Measurements from ENCODE around the gene ZIC5. TPM values are rescaled to one million over a fixed set of nuclear protein-coding genes. Genes with fewer than 3 reads are reported as not detected.
A peak's percentile ranks its signal among the peaks of the same experiment; 100 is the strongest.

Gene ZIC5
- total and polyA plus RNA-seq, 9 of the 15 experiments (the other 6 are each of a cell fraction or from before 2014, with no cell fraction given) = 0.57 to 2.0 (median 1.1) TPM

DNA sequence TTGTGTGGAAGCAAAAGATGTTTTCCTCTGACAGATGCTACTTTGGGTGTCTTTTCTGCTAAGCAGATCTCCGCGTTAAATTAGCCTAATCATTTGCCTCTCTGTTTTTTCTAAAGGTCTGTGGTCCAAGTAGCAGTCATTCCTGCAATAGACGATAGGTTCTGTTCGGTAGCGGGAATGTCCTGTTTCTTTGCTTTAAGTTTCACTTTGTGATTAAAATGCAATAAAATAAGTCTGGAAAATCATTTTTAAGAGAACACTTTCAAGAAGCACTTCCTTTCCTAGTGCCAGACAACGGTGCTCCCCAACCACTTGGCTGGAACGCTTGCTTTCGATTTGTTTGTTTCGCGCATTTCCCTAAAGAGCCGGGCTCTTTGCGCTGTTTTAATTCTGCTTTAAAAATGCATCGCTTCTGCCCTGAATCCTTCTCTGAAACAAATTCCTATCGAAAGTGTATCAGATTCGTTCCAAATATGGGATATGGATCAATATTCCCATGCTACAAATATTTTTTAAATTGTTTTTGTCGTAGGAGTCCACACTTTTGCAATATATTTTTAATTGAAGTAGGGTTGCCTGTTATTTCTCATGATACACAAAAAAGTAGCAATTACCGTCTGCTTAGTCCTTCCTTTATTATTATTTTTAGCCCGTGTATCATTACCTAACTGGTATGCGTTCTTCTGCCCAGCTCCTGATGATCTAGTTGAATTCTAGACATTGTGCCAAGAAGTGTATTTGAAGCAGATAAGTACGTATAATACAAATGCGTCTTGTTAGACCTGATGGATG lies 24.2 kb upstream of the ZIC5 start:
- H3K27me3 ChIP-seq (ENCODE audit: control insufficient read depth in 2 of 2, insufficient read depth in 2 of 2, low read length in 2 of 2) = peaks cover 8 to 10% of the 10 kb centered on the region in 2 experiments; a peak in 4 of 5 replicates
- WGBS (ENCODE audit: insufficient coverage, low coverage, missing lambda C conversion rate) = 27% methylated on average over 16 of the region's 21 CpGs

More for the DNA sequence above, 24.2 kb upstream of the ZIC5 start:
- Histone ChIP-seq H3K36me3 (ENCODE audit: control insufficient read depth, insufficient read depth, low read length) (no peaks in the 10 kb centered on the region), H4K20me1 (replicated peaks; ENCODE audit: control insufficient read depth, insufficient read depth, low read length) (no peaks in the 10 kb centered on the region), H3K9me1 (ENCODE audit: control insufficient read depth, insufficient read depth, low read length) (no peaks in the 10 kb centered on the region), H3K9ac (ENCODE audit: insufficient read depth in 1 of 2, low read depth in 2 of 2, low read length in 2 of 2) (no peak overlapping the region), H2AFZ (ENCODE audit: low read depth, low read length) (no peak overlapping the region), H3K9me3 (replicated peaks; ENCODE audit: control insufficient read depth, insufficient read depth, low read depth, low read length) (no peaks in the 10 kb centered on the region), H3K27ac (ENCODE audit: extremely low read depth, low read depth, low read length) (no peak overlapping the region), H3K4me1 (replicated peaks in 1 of 2; ENCODE audit: control insufficient read depth in 2 of 2, insufficient read depth in 2 of 2, low read length in 2 of 2) (peaks cover 0 to 9% of the 10 kb centered on the region in 2 experiments; a peak in 2 of 5 replicates), H3K79me2 (ENCODE audit: control insufficient read depth, insufficient read depth, low read length) (no peaks in the 10 kb centered on the region), H3K4me3 (no peak overlapping the region), H3K4me2 (ENCODE audit: insufficient read depth, low read length) (no peak overlapping the region)
- TF ChIP-seq, protein P1, sequence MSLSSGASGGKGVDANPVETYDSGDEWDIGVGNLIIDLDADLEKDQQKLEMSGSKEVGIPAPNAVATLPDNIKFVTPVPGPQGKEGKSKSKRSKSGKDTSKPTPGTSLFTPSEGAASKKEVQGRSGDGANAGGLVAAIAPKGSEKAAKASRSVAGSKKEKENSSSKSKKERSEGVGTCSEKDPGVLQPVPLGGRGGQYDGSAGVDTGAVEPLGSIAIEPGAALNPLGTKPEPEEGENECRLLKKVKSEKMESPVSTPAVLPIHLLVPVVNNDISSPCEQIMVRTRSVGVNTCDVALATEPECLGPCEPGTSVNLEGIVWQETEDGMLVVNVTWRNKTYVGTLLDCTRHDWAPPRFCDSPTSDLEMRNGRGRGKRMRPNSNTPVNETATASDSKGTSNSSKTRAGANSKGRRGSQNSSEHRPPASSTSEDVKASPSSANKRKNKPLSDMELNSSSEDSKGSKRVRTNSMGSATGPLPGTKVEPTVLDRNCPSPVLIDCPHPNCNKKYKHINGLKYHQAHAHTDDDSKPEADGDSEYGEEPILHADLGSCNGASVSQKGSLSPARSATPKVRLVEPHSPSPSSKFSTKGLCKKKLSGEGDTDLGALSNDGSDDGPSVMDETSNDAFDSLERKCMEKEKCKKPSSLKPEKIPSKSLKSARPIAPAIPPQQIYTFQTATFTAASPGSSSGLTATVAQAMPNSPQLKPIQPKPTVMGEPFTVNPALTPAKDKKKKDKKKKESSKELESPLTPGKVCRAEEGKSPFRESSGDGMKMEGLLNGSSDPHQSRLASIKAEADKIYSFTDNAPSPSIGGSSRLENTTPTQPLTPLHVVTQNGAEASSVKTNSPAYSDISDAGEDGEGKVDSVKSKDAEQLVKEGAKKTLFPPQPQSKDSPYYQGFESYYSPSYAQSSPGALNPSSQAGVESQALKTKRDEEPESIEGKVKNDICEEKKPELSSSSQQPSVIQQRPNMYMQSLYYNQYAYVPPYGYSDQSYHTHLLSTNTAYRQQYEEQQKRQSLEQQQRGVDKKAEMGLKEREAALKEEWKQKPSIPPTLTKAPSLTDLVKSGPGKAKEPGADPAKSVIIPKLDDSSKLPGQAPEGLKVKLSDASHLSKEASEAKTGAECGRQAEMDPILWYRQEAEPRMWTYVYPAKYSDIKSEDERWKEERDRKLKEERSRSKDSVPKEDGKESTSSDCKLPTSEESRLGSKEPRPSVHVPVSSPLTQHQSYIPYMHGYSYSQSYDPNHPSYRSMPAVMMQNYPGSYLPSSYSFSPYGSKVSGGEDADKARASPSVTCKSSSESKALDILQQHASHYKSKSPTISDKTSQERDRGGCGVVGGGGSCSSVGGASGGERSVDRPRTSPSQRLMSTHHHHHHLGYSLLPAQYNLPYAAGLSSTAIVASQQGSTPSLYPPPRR (CRISPR knock-in tag; IDR thresholded peaks at IDR 0.05; ENCODE audit: borderline replicate concordance) = no peak
- TF ChIP-seq BMI1 (IDR thresholded peaks at IDR 0.05; ENCODE audit: low read length) (peak; percentile 1), SRF (CRISPR knock-in tag; IDR thresholded peaks at IDR 0.05) (no peak), CBX8 (IDR thresholded peaks at IDR 0.05; ENCODE audit: borderline replicate concordance, extremely low read depth, low read depth, low read length, poor library complexity, severe bottlenecking) (peak; percentile 100), CBX2 (IDR thresholded peaks at IDR 0.05; ENCODE audit: insufficient read depth, low read length, poor library complexity, severe bottlenecking) (peak; percentile 98), ZNF282 (CRISPR knock-in tag; IDR thresholded peaks at IDR 0.05) (no peak), HOXB6 (CRISPR knock-in tag; IDR thresholded peaks at IDR 0.05; ENCODE audit: borderline replicate concordance) (no peak), ZFP36 (IDR thresholded peaks at IDR 0.05; ENCODE audit: low read depth, low read length, partially characterized antibody) (peak; percentile 49)
- TF ChIP-seq, protein P2, sequence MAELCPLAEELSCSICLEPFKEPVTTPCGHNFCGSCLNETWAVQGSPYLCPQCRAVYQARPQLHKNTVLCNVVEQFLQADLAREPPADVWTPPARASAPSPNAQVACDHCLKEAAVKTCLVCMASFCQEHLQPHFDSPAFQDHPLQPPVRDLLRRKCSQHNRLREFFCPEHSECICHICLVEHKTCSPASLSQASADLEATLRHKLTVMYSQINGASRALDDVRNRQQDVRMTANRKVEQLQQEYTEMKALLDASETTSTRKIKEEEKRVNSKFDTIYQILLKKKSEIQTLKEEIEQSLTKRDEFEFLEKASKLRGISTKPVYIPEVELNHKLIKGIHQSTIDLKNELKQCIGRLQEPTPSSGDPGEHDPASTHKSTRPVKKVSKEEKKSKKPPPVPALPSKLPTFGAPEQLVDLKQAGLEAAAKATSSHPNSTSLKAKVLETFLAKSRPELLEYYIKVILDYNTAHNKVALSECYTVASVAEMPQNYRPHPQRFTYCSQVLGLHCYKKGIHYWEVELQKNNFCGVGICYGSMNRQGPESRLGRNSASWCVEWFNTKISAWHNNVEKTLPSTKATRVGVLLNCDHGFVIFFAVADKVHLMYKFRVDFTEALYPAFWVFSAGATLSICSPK (IDR thresholded peaks at IDR 0.05; ENCODE audit: borderline replicate concordance) = no peak
- TF ChIP-seq, protein P3, sequence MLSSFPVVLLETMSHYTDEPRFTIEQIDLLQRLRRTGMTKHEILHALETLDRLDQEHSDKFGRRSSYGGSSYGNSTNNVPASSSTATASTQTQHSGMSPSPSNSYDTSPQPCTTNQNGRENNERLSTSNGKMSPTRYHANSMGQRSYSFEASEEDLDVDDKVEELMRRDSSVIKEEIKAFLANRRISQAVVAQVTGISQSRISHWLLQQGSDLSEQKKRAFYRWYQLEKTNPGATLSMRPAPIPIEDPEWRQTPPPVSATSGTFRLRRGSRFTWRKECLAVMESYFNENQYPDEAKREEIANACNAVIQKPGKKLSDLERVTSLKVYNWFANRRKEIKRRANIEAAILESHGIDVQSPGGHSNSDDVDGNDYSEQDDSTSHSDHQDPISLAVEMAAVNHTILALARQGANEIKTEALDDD (IDR thresholded peaks at IDR 0.05) = no peak
- TF ChIP-seq, protein P4, sequence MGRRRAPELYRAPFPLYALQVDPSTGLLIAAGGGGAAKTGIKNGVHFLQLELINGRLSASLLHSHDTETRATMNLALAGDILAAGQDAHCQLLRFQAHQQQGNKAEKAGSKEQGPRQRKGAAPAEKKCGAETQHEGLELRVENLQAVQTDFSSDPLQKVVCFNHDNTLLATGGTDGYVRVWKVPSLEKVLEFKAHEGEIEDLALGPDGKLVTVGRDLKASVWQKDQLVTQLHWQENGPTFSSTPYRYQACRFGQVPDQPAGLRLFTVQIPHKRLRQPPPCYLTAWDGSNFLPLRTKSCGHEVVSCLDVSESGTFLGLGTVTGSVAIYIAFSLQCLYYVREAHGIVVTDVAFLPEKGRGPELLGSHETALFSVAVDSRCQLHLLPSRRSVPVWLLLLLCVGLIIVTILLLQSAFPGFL (CRISPR knock-in tag; IDR thresholded peaks at IDR 0.05) = no peak
- FAIRE-seq = peak; percentile 44
- no peak for ATAC-seq
- intact Hi-C loops (cut with micrococcal nuclease) (no loop called here), in situ Hi-C loops (cut with MboI) (no loop called here)
- BruUV-seq (replicated peaks) = no TSS peak
- CTCF ChIA-PET (ENCODE audit: low intra/inter-chr PET ratio) = no interaction called here
- DNase-seq (ENCODE audit: extremely low read depth in 1 of 4, low spot score in 3 of 4) = no peak
- POLR2A ChIA-PET = no interaction called here

Measured in K562 (cell line).